PC-9 (cell line): ENCODE results near the gene SEMA3C. TPM values are rescaled to one million over a fixed set of nuclear protein-coding genes. Genes with fewer than 3 reads are reported as not detected.

Experiments used
- BruUV-seq: library from RNA; stranded (reverse); fragments of 400-500 nt; replicated peaks from 2 replicates; lab custom pipeline; 2021; lab: Mats Ljungman, UMichigan
- CTCF ChIA-PET: fragments of 300-600 bp; sonication (Branson Sonifier 250); formaldehyde crosslinking; loops from one replicate; lab custom pipeline; 2022; ENCODE audit warnings: antibody characterized with exemption; lab: Charles Lee
- POLR2A ChIA-PET: fragments of 300-600 bp; sonication (Branson Sonifier 250); formaldehyde crosslinking; loops from one replicate; lab custom pipeline; 2022; ENCODE audit warnings: antibody characterized with exemption; ENCODE audit not compliant: unreplicated experiment; lab: Charles Lee
- DNase-seq, 2 experiments: peaks; one replicate each; pipeline versions ENCODE4 v3.0.0 to v3.0.0-alpha.2; 2015 to 2022; ENCODE audit warnings: mixed read lengths in 1 of 2
- H2AFZ ChIP-seq: fragments of 200-600 bp; sonication (generic); 2 replicates; pipeline ENCODE4 v1.8.1; 2017; ENCODE audit warnings: antibody characterized with exemption
- H3F3A ChIP-seq: fragments of 200-600 bp; sonication (generic); 2 replicates; pipeline ENCODE4 v1.8.1; 2017; ENCODE audit warnings: antibody characterized with exemption, mild to moderate bottlenecking, low read depth; ENCODE audit not compliant: insufficient read depth
- H3K27ac ChIP-seq: fragments of 200-600 bp; sonication (generic); 2 replicates; pipeline ENCODE4 v1.6.1; 2016; ENCODE audit warnings: mixed run types
- H3K27me3 ChIP-seq: fragments of 200-600 bp; sonication (generic); 2 replicates; pipeline ENCODE4 v1.6.1; 2016; ENCODE audit warnings: low read depth, mixed run types; ENCODE audit not compliant: insufficient read depth
- H3K36me3 ChIP-seq: fragments of 200-600 bp; sonication (generic); 2 replicates; pipeline ENCODE4 v1.6.1; 2016; ENCODE audit warnings: low read depth, mixed run types
- H3K4me1 ChIP-seq: fragments of 200-600 bp; sonication (generic); replicated peaks from 2 replicates; pipeline ENCODE4 v1.6.1; 2016; ENCODE audit warnings: mixed run types; ENCODE audit not compliant: insufficient read depth
- H3K4me2 ChIP-seq: fragments of 200-600 bp; sonication (generic); 2 replicates; pipeline ENCODE4 v1.6.1; 2017; ENCODE audit warnings: mixed run types
- H3K4me3 ChIP-seq: fragments of 200-600 bp; sonication (generic); 2 replicates; pipeline ENCODE4 v1.6.1; 2016; ENCODE audit warnings: mixed run types
- H3K79me2 ChIP-seq: fragments of 200-600 bp; sonication (generic); 2 replicates; pipeline ENCODE4 v1.6.1; 2017; ENCODE audit warnings: low read depth, mixed run types
- H3K9me2 ChIP-seq: fragments of 200-600 bp; sonication (generic); 2 replicates; pipeline ENCODE4 v1.8.1; 2017; ENCODE audit warnings: mild to moderate bottlenecking; ENCODE audit not compliant: insufficient read depth
- H3K9me3 ChIP-seq: fragments of 200-600 bp; sonication (generic); 2 replicates; pipeline ENCODE4 v1.8.1; 2016; ENCODE audit warnings: low read depth; ENCODE audit not compliant: insufficient read depth
- H4K20me1 ChIP-seq: fragments of 200-600 bp; sonication (generic); 2 replicates; pipeline ENCODE4 v1.8.1; 2017; ENCODE audit not compliant: insufficient read depth
- CTCF ChIP-seq: fragments of 200-600 bp; sonication (generic); conservative IDR thresholded peaks from 2 replicates; pipeline ENCODE4 v1.6.1; 2017; ENCODE audit warnings: mixed run types, antibody characterized with exemption, mild to moderate bottlenecking, moderate library complexity
- EZH2 ChIP-seq: fragments of 200-600 bp; sonication (generic); IDR thresholded peaks from 2 replicates; pipeline ENCODE4 v1.8.0; 2017; ENCODE audit warnings: antibody characterized with exemption, low read depth
- intact Hi-C: fragments of 100-400 bp; cut with micrococcal nuclease; formaldehyde crosslinking; loops from one replicate; pipeline ENCODE4 v1.10.0; 2022; ENCODE audit not compliant: unreplicated experiment
- total RNA-seq: library from RNA; stranded (reverse); gene quantifications from 2 replicates; pipeline ENCODE4 v1.2.3, GENCODE V29; 2021

SEMA3C gene
- total RNA-seq, 1 experiment from 2014 or later, result 19.9 TPM

GRCh38 chr7:80942261-80943041 lies 23.6 kb upstream of the SEMA3C start:
- Histone ChIP-seq H3K79me2 (no peaks in the 10 kb centered on the region), H3K27me3 (no peaks in the 10 kb centered on the region), H2AFZ (peak overlapping the region; percentile 24; the same call in 1 of the 2 replicates), H3K27ac (peak overlapping the region; percentile 98), H3K4me1 (peaks cover 39% of the 10 kb centered on the region), H3K4me2 (peak overlapping the region; percentile 57), H3K9me3 (peaks cover 27% of the 10 kb centered on the region), H3K4me3 (peak overlapping the region; percentile 24; the same call in 1 of the 2 replicates), H4K20me1 (no peaks in the 10 kb centered on the region), H3F3A (peaks cover 33% of the 10 kb centered on the region), H3K9me2 (no peaks in the 10 kb centered on the region), H3K36me3 (no peaks in the 10 kb centered on the region; the same call in 1 of the 2 replicates)
- TF ChIP-seq EZH2, result no peak
- no peak for TF ChIP-seq CTCF
- intact Hi-C loops, result loop anchor here (1.0 to 5.0 kb wide), 4 partner anchors 23 to 230 kb away; partner anchors contain the start of gene SEMA3C
- peak; percentile 81 to 97 for DNase-seq
- CTCF ChIA-PET, result no interaction called here
- BruUV-seq, result no TSS peak
- POLR2A ChIA-PET, result interaction anchor here (0.7 to 0.9 kb wide), 3 partner anchors 23 to 220 kb away, joined by 3 to 5 read pairs (median 3); no protein-coding TSS in a partner anchor

GRCh38 chr7:80941208-80941758 lies 22.4 kb upstream of the SEMA3C start:
- Histone ChIP-seq H3K4me3 (no peak overlapping the region), H3K27me3 (no peaks in the 10 kb centered on the region), H3K4me2 (peak overlapping the region; percentile 36), H4K20me1 (no peaks in the 10 kb centered on the region), H2AFZ (no peak overlapping the region), H3K9me2 (no peaks in the 10 kb centered on the region), H3K9me3 (peaks cover 27% of the 10 kb centered on the region), H3K27ac (peak overlapping the region; percentile 98), H3K79me2 (no peaks in the 10 kb centered on the region), H3F3A (peaks cover 33% of the 10 kb centered on the region), H3K36me3 (no peaks in the 10 kb centered on the region; the same call in 1 of the 2 replicates), H3K4me1 (peaks cover 39% of the 10 kb centered on the region)
- DNase-seq, result peak in 1 of 2 experiments; percentile 71
- BruUV-seq, result no TSS peak
- intact Hi-C loops, result loop anchor here (5.0 kb wide), 1 partner anchor 231 kb away; no protein-coding TSS in a partner anchor
- CTCF ChIA-PET, result interaction anchor here (0.6 kb wide), 1 partner anchor 23 kb away, joined by 20 read pairs; the partner anchor contains the start of gene SEMA3C
- POLR2A ChIA-PET, result no interaction called here
- TF ChIP-seq EZH2 (no peak), CTCF (no peak)

- H3K9me3 ChIP-seq, result peaks cover 27% of the 10 kb centered on the region
- CTCF ChIA-PET, result interaction anchor here (0.6 kb wide), 1 partner anchor 22 kb away, joined by 20 read pairs; the partner anchor contains the start of gene SEMA3C
- no peaks in the 10 kb centered on the region for H3K27me3 ChIP-seq
- no TSS peak for BruUV-seq
- peak overlapping the region; percentile 98 for H3K27ac ChIP-seq
- H3K36me3 ChIP-seq, result no peaks in the 10 kb centered on the region; the same call in 1 of the 2 replicates
- intact Hi-C loops, result loop anchor here (5.0 kb wide), 1 partner anchor 232 kb away; no protein-coding TSS in a partner anchor
- peaks cover 33% of the 10 kb centered on the region for H3F3A ChIP-seq
- H4K20me1 ChIP-seq, result no peaks in the 10 kb centered on the region
- H3K79me2 ChIP-seq, result no peaks in the 10 kb centered on the region
- H3K9me2 ChIP-seq, result no peaks in the 10 kb centered on the region
- H3K4me2 ChIP-seq, result peak overlapping the region; percentile 36
- DNase-seq, result no peak
- H3K4me3 ChIP-seq, result no peak overlapping the region
- POLR2A ChIA-PET, result no interaction called here
- peaks cover 39% of the 10 kb centered on the region for H3K4me1 ChIP-seq
- no peak overlapping the region for H2AFZ ChIP-seq
- TF ChIP-seq EZH2 (no peak), CTCF (no peak)
Measured at GRCh38 chr7:80940539-80941207, 21.8 kb upstream of the SEMA3C start.
